GM12864 (cell line): ENCODE data around the gene ERAP2.
A peak's percentile ranks its signal among the peaks of the same experiment; 100 is the strongest.

Experiments used
- DNase-seq: peaks from one replicate; pipeline ENCODE4 v3.0.0-alpha.2; 2011; ENCODE audit warnings: low read depth
- H3K4me3 ChIP-seq: 2 replicates; pipeline ENCODE4 v1.5.1; 2011; ENCODE audit warnings: mild to moderate bottlenecking, low read depth, low read length, control low read depth
- TF ChIP-seq, protein P1 (sequence below): IDR thresholded peaks from 2 replicates; pipeline ENCODE4 v1.5.1; 2011; ENCODE audit warnings: low read depth, mild to moderate bottlenecking, moderate library complexity, low read length, control low read depth, inconsistent platforms; ENCODE audit errors: missing control alignments

The ERAP2 gene

DNA sequence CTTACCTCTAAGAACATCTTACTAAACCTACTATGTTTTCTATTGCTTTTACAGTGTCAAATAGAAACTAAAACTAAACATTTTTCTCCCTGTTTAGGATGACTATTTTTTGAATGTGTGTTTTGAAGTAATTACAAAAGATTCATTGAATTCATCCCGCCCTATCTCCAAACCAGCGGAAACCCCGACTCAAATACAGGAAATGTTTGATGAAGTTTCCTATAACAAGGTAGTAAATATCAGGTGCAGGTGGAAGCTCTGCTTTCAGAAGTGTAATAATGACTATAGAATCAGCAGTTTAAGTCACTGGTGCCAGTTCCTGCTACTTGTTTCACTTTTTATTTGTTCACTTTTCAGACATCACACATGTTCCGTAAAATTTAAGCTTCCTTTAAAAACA lies 20.0 kb downstream of the ERAP2 start:
- TF ChIP-seq, protein P1, sequence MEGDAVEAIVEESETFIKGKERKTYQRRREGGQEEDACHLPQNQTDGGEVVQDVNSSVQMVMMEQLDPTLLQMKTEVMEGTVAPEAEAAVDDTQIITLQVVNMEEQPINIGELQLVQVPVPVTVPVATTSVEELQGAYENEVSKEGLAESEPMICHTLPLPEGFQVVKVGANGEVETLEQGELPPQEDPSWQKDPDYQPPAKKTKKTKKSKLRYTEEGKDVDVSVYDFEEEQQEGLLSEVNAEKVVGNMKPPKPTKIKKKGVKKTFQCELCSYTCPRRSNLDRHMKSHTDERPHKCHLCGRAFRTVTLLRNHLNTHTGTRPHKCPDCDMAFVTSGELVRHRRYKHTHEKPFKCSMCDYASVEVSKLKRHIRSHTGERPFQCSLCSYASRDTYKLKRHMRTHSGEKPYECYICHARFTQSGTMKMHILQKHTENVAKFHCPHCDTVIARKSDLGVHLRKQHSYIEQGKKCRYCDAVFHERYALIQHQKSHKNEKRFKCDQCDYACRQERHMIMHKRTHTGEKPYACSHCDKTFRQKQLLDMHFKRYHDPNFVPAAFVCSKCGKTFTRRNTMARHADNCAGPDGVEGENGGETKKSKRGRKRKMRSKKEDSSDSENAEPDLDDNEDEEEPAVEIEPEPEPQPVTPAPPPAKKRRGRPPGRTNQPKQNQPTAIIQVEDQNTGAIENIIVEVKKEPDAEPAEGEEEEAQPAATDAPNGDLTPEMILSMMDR, result no peak
- DNase-seq, result no peak
- peak overlapping the region; percentile 18; the same call in 1 of the 2 replicates for H3K4me3 ChIP-seq

DNA sequence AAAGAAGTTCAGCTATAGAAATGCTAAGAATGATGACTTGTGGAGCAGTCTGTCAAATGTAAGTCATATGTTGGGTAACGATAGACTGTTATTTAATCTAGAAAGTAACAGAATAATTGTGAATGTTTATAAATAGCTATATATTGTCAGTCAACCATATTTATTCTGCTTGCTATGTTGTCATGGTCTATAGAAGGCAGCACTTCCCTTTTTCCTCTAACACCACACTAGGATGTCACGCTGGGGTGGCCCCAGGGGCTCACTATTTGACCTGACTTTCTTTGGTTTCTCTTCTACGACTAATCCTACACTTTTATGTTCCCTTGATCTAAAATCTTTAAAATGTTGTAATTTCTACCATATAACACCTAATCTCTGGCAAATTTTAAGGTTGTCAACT lies 20.5 kb downstream of the ERAP2 start:
- no peak for DNase-seq
- TF ChIP-seq, protein P1, result no peak
- H3K4me3 ChIP-seq, result peak overlapping the region; percentile 18; the same call in 1 of the 2 replicates

DNA sequence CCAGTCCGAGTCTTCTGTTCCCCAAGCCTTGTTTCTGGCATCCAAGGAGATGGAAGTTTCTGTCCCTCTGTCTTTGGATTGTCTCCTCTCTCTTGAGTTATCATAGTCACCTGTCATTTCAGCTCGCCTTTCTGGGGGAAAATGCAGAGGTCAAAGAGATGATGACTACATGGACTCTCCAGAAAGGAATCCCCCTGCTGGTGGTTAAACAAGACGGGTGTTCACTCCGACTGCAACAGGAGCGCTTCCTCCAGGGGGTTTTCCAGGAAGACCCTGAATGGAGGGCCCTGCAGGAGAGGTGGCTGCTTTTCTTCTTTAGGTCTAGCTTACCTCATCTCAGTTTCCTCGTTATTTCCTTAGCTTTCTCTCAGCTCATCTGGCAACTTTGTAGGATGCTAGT lies 25.1 kb downstream of the ERAP2 start:
- TF ChIP-seq, protein P1, result peak; percentile 26
- DNase-seq, result no peak

DNA sequence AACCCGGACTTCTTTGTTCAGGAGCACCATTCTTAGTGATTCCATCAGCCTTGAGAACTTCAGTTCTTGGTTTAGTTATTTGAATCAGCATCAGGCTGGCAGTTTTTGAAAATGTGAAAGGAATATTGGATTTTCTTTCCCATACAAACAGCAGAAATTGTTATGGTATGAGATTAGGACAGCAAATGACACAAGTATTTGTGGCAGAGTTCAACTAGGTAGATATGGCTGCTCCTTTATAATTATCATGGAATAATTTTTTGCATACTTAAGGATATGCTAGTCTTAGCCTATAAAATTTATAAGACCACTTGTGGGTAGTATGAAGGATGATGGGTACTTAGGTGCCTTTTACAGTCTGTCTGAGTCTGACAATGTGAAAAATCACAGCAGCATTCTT lies 25.5 kb downstream of the ERAP2 start:
- TF ChIP-seq, protein P1, result no peak
- no peak for DNase-seq
- no peak overlapping the region for H3K4me3 ChIP-seq

More for the DNA sequence above, 25.1 kb downstream of the ERAP2 start:
- no peak overlapping the region for H3K4me3 ChIP-seq

DNA sequence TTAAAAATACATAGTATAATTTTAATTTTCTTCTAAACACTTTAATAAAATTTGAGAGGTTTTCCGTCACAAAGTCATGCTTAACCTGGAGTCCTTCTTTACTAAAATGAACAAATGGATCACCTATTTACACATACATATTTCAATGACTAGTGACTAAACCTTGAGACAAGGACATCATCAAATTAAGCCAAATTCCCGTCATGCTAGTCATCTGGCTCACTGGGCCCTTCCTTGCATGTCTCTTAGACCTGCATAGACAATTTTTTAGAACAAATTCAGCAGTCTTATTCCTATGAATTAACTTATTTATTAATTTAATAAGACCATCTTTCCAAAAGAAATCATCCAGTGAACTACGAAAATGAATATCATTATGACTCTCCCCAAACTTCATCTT lies 26.6 kb downstream of the ERAP2 start:
- TF ChIP-seq, protein P1, result no peak
- DNase-seq, result no peak
- no peak overlapping the region for H3K4me3 ChIP-seq

DNA sequence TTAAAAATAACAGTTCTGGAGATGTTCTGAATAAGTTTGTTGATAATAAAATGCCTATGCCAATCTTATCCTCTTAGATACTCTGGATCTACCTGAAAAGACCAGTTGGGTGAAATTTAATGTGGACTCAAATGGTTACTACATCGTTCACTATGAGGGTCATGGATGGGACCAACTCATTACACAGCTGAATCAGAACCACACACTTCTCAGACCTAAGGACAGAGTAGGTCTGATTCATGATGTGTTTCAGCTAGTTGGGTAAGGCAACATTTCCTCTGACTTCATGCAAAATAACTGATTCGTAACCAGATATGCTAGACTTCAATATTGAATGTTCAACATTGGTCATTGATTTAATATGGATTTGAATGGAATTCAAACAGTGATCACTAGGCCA lies 27.0 kb downstream of the ERAP2 start:
- TF ChIP-seq, protein P1, result no peak
- no peak overlapping the region for H3K4me3 ChIP-seq
- no peak for DNase-seq

DNA sequence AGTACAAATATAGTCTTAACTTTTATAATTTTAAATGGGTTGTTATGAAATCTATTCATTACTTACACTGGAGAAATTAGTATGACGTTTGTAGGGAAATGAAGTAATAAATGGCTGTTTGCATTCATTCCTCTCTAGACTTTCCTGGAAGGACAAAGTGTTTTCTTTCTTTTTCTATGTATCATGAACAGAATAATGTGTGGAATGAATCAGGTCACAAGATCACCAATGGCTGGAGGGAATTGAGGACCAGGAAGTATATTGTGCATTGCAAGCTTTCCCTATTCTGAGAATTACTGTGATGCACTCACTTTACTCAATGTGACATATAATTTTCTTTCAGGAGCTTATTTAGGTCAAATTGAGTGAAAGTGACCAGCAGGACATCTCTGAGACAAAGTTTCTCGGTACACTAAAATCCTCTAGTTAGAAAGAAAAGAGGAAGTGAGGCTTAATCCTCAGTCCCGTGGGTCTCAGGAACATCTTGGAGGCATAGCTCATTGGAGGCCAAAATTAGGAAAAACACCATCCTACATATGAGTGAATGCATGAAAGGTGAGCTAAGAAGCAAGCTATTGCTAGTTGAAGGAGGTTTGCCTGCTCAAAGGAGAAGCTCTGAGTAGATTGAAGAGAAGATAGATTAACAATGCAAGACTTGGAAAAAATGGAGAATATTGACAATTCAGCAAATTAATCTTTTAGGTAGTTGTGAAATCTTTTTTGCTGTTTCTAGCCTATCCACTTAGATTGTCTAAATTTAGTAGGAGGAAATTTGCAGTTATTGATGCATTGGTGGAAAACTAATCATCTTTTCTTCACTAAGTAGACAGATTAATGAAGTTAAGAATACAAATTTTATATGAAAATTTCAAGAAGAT lies 28.0 kb downstream of the ERAP2 start:
- TF ChIP-seq, protein P1, result no peak
- no peak for DNase-seq
- H3K4me3 ChIP-seq, result no peak overlapping the region
